ENCODE measurements around the gene MAN1C1.
"Not testable (repeated sequence)": the region's sequence is repeated elsewhere in the genome, so short reads cannot be mapped to it uniquely, and the experiment has no call there.

The MAN1C1 gene

DNA sequence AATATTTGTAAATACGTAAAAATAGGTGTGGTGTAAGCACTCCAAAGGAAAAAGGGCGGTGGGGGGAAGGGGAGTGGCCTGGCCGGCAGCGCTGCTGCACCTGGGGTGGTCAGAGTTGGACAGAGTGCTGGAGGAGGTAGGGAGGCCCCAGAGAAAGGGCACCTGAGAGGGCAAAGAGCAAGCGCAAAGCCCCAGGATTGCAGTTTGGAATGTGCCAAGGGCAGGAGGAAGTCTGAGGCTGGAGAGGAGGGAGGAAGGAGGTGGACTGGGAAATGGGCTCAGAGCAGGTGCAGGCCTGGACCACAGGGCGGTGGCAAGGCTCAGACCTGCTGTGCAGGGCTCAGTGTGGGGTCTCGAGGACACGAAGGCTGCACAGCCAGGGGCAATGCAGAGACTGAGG is 42.6 kb upstream of the MAN1C1 start:
- Histone ChIP-seq H3K9ac (ENCODE audit: low read length) (no peak overlapping the region), H3K27ac (ENCODE audit: low read length) (no peak overlapping the region), H3K9me3 (ENCODE audit: control insufficient read depth, low read depth, low read length) (no peaks in the 10 kb centered on the region), H3K27me3 (ENCODE audit: control insufficient read depth, insufficient read depth, low read length) (no peaks in the 10 kb centered on the region), H3K4me1 (ENCODE audit: control insufficient read depth, low read depth, low read length) (no peaks in the 10 kb centered on the region), H3K36me3 (ENCODE audit: control insufficient read depth, low read depth, low read length) (no peaks in the 10 kb centered on the region), H3K4me3 (ENCODE audit: low read length) (no peak overlapping the region)

DNA sequence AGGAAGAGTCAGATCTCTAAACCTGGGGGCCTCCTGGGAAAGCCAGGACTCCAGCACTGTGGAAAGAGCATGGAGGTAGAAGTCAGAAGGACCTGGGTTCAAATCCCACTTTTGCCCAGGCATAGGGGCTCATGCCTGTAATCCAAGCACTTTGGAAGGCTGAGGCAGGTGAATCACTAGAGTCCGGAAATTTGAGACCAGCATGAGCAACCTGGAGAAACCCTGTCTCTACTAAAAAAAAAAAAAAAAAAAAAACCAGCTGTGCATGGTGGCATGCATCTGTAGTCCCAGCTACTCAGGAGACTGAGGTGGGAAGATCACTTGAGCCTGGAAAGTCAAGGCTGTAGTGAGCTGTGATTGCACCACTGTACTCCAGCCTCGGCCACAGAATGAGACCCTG is 41.4 kb upstream of the MAN1C1 start:
- no peak overlapping the region for H3K9ac ChIP-seq (ENCODE audit: low read length)
- no peaks in the 10 kb centered on the region for H3K27me3 ChIP-seq (ENCODE audit: control insufficient read depth, insufficient read depth, low read length)
- no peak overlapping the region for H3K4me3 ChIP-seq (ENCODE audit: low read length)
- no peak overlapping the region for H3K27ac ChIP-seq (ENCODE audit: low read length)
- H3K9me3 ChIP-seq (ENCODE audit: control insufficient read depth, low read depth, low read length) = no peaks in the 10 kb centered on the region
- no peaks in the 10 kb centered on the region for H3K4me1 ChIP-seq (ENCODE audit: control insufficient read depth, low read depth, low read length)
- H3K36me3 ChIP-seq (ENCODE audit: control insufficient read depth, low read depth, low read length) = no peaks in the 10 kb centered on the region

DNA sequence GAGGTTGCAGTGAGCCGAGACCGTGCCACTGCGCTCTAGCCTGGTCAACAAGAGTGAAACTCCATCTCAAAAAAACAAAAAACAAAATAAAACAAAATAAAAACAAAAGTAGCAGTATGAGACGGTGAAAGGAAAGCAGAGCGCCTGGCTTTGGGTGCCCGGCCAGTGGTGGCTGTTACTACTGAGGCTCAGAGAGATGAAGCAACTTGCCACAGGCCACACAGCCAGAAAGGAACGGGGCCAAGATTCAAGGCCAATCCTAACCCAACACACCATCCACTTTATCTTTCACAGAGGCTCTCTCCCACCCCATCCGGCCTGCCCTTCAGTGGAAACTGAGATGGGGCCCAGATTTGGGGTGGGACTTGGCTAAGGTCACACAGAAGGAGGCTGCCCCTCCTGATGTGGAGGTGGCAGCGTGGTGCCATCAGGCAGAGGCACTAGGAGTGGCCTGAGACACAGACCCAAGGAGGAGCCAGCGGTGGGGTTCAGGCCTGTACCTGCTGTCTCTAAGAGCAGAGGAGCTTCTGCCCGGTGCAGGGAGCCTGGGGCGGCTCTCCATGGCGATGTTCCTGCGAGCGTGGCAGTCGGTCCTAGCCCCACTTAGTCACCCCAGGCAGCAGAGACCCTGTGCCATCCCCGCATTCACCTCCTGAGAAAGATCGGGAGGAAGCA is 40.0 kb upstream of the MAN1C1 start:
- Histone ChIP-seq H3K4me3 (ENCODE audit: low read length) (no peak overlapping the region), H3K27me3 (ENCODE audit: control insufficient read depth, insufficient read depth, low read length) (no peaks in the 10 kb centered on the region), H3K4me1 (ENCODE audit: control insufficient read depth, low read depth, low read length) (no peaks in the 10 kb centered on the region), H3K9ac (ENCODE audit: low read length) (no peak overlapping the region), H3K36me3 (ENCODE audit: control insufficient read depth, low read depth, low read length) (no peaks in the 10 kb centered on the region), H3K9me3 (ENCODE audit: control insufficient read depth, low read depth, low read length) (no peaks in the 10 kb centered on the region), H3K27ac (ENCODE audit: low read length) (no peak overlapping the region)

DNA sequence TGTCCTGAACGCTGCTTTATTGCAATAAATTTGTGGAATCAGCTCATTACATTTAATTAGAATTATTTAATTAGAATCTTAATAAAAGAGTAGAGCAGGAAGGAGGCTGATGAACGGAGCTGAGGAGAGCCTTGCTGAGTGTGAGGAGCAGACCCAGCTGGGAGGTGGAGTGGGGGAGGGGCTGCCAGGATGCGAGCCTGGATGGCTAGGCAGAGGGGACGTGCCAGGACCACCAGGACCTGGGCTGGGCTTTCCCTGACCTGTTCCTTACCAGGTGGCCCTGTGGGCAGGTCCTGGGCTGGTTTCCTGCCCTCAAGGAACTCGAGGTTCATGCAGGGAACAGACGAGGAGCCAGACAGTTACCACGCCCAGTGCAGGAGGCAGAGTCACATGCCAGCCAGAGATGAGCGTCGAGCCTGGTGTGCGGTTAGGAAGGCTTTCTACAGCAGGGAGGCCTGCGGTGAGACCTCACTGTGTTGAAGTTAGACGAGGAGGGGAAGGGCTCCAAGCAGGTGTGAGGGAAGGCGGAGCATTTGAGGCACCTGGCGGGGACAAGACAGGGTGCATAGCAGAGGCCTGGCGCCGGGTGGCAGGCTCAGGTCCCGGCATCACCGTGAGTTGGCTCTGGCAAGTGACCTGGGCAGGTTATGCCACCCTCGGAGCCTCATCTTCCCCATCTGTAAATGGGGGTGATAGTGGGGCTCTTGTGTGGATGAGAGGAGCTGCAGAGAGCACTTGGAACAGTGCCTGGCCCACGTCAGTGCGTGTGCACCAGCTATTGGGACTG is 39.3 kb upstream of the MAN1C1 start:
- Histone ChIP-seq H3K9me3 (ENCODE audit: control insufficient read depth, low read depth, low read length) (no peaks in the 10 kb centered on the region), H3K36me3 (ENCODE audit: control insufficient read depth, low read depth, low read length) (no peaks in the 10 kb centered on the region), H3K27me3 (ENCODE audit: control insufficient read depth, insufficient read depth, low read length) (no peaks in the 10 kb centered on the region), H3K4me1 (ENCODE audit: control insufficient read depth, low read depth, low read length) (no peaks in the 10 kb centered on the region), H3K9ac (ENCODE audit: low read length) (no peak overlapping the region), H3K27ac (ENCODE audit: low read length) (no peak overlapping the region), H3K4me3 (ENCODE audit: low read length) (no peak overlapping the region)

DNA sequence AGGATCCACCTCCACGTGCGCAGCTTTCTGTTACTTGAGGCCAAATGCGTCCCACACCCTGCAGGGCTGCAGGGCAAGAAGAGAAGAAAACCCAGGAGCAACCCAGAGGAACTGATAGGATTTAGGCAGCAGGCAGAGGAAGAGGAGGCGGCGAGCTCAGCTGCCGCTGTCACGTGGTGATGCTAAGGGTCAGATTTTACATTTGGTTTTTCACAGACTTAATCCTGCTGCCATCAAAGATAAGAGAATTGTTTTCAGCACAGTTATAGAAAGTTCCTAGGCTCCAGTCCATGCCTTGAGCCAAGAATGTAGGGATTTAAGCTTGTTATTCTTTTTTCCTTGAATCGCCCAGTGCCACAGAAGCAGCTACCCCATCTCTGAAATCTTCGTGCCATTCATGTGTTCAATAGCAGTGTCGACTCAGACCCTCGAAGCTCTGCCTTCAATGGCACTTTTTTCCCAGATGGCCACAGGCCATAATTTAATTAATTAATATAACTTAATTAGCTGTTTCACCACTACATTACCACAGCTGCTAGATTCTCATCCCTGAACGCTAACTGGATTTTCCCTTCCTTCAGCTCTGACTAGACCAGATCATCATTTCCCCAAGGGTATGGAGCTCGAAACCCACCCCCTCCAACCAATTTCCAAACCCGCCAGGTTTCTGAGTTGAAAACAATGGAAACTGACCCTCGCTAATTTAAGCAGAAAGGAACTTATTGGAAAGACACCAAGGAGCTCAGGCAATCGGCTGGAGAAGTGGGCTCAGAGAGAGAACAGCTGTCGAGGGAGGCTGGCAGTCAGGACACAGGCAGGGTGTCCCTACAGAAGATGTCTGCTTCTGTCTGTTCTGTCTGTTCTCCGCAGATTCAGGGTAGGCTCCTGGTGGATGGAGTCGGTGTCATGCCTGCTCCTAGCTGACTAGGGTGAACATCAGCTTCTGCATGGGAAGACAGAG is 37.0 kb upstream of the MAN1C1 start:
- H3K27me3 ChIP-seq (ENCODE audit: control insufficient read depth, insufficient read depth, low read length) = no peaks in the 10 kb centered on the region
- H3K9me3 ChIP-seq (ENCODE audit: control insufficient read depth, low read depth, low read length) = no peaks in the 10 kb centered on the region
- H3K4me1 ChIP-seq (ENCODE audit: control insufficient read depth, low read depth, low read length) = no peaks in the 10 kb centered on the region
- H3K9ac ChIP-seq (ENCODE audit: low read length) = no peak overlapping the region
- H3K27ac ChIP-seq (ENCODE audit: low read length) = no peak overlapping the region
- H3K4me3 ChIP-seq (ENCODE audit: low read length) = no peak overlapping the region
- H3K36me3 ChIP-seq (ENCODE audit: control insufficient read depth, low read depth, low read length) = no peaks in the 10 kb centered on the region

DNA sequence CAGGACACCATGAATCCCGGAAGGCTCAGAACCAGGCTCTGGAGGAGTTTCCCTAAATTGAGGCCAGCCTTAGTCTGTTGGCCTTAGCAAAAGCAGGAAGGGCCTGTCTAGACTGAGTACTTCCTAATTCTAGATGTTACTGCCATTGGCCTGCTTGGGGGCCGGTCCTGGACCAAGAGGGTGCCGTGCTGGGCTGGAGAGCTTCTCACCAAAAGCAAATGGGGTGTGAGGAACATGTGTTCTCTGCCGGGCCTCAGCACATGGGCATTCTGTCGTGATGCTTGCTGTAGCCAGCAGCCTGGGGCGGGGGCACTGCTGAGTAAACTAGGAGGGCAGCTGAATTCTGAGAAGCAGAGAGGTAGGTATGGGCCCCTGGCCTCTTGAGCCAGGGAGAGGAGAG is 35.7 kb upstream of the MAN1C1 start:
- no peak overlapping the region for H3K4me3 ChIP-seq (ENCODE audit: low read length)
- H3K9me3 ChIP-seq (ENCODE audit: control insufficient read depth, low read depth, low read length) = no peaks in the 10 kb centered on the region
- no peaks in the 10 kb centered on the region for H3K4me1 ChIP-seq (ENCODE audit: control insufficient read depth, low read depth, low read length)
- no peak overlapping the region for H3K9ac ChIP-seq (ENCODE audit: low read length)
- no peaks in the 10 kb centered on the region for H3K27me3 ChIP-seq (ENCODE audit: control insufficient read depth, insufficient read depth, low read length)
- H3K36me3 ChIP-seq (ENCODE audit: control insufficient read depth, low read depth, low read length) = no peaks in the 10 kb centered on the region
- H3K27ac ChIP-seq (ENCODE audit: low read length) = no peak overlapping the region

DNA sequence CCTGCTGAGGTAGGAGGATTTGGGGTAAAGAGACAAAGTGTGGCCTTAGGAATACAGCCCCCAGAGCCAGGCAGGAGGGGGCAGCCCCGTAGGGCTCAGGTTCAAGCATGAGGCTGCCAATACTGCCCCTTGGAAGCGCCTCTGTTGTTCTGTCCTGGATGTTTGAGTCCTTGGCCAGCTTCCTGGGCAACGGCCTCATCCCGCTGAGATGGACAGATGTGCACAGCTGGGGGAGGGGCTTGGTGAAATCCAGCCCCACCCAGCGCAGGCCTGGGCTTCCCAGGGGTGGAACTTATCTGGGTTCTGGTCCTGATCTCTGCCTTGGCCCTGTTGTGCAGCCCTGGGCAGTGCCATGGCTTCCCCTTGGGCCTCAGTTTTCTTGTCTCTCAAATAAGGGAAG is 34.8 kb upstream of the MAN1C1 start:
- Histone ChIP-seq H3K27me3 (ENCODE audit: control insufficient read depth, insufficient read depth, low read length) (no peaks in the 10 kb centered on the region), H3K9me3 (ENCODE audit: control insufficient read depth, low read depth, low read length) (no peaks in the 10 kb centered on the region), H3K9ac (ENCODE audit: low read length) (no peak overlapping the region), H3K4me3 (ENCODE audit: low read length) (no peak overlapping the region), H3K4me1 (ENCODE audit: control insufficient read depth, low read depth, low read length) (peaks cover 6% of the 10 kb centered on the region), H3K36me3 (ENCODE audit: control insufficient read depth, low read depth, low read length) (no peaks in the 10 kb centered on the region), H3K27ac (ENCODE audit: low read length) (no peak overlapping the region)

DNA sequence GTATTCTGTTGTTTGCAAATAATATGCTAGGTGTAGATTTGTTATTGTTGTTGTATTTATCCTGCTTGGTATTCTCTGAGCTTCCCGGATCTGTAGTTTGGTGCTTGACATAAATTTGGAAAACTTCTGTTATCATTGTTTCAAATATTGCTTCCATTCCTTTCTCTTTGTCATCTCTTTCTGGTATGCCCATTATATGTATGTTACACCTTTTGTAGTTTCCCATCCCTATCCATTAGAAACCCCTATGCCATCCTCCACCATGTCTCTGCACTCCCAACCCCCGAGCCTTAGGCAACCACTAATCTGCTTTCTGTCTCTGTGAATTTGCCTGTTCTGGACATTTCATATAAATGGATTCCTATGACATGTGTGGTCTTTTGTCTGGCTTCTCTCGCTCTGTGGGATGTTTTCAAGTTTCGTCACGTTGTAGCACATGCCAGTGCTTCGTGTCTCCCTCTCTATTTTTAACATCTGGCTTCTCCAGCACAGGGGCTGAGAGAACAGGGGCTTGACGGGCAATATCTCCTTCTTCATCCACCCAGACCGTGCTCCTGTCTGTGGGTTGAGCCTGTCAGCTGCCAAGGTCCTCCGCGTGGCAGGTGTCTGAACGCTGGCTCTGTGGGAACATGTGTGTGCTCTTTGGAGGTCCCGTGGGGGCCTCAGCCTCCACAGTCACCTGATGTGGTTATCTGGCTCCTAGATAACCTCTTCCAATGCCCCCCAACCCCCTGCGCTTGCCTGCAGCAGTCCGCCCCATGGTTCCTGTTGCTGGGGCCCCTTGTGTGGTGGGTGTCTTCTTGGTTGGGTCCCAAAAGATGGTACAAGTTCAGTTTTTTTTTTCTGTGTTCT is 32.8 kb upstream of the MAN1C1 start:
- no peaks in the 10 kb centered on the region for H3K9me3 ChIP-seq (ENCODE audit: control insufficient read depth, low read depth, low read length)
- no peaks in the 10 kb centered on the region for H3K36me3 ChIP-seq (ENCODE audit: control insufficient read depth, low read depth, low read length)
- H3K4me3 ChIP-seq (ENCODE audit: low read length) = no peak overlapping the region
- H3K9ac ChIP-seq (ENCODE audit: low read length) = no peak overlapping the region
- H3K27ac ChIP-seq (ENCODE audit: low read length) = no peak overlapping the region
- H3K4me1 ChIP-seq (ENCODE audit: control insufficient read depth, low read depth, low read length) = peaks cover 17% of the 10 kb centered on the region
- H3K27me3 ChIP-seq (ENCODE audit: control insufficient read depth, insufficient read depth, low read length) = no peaks in the 10 kb centered on the region

DNA sequence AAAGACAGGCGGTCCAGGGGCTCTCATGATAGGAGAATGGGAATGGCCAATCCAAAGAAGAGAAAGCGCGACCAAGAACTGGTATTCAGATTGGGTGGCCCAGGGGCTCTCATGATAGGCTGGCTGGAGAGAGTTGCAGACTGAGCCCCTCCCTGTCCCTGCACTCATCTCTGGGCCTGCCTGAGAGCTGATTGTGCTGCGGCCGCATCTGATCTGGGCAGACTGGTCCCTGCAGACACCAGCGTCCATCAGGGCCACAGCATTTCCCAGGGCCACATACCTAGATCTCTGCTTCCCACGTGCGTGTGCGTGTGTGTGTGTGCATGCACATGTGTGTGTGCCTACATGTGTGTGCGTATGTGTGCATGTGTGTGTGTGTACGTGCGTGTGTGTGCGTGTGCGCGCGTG is 30.4 kb upstream of the MAN1C1 start:
- H3K9me3 ChIP-seq (ENCODE audit: control insufficient read depth, low read depth, low read length) = no peaks in the 10 kb centered on the region
- no peak overlapping the region for H3K9ac ChIP-seq (ENCODE audit: low read length)
- H3K27me3 ChIP-seq (ENCODE audit: control insufficient read depth, insufficient read depth, low read length) = no peaks in the 10 kb centered on the region
- peaks cover 17% of the 10 kb centered on the region for H3K4me1 ChIP-seq (ENCODE audit: control insufficient read depth, low read depth, low read length)
- H3K36me3 ChIP-seq (ENCODE audit: control insufficient read depth, low read depth, low read length) = no peaks in the 10 kb centered on the region
- no peak overlapping the region for H3K27ac ChIP-seq (ENCODE audit: low read length)
- H3K4me3 ChIP-seq (ENCODE audit: low read length) = no peak overlapping the region

DNA sequence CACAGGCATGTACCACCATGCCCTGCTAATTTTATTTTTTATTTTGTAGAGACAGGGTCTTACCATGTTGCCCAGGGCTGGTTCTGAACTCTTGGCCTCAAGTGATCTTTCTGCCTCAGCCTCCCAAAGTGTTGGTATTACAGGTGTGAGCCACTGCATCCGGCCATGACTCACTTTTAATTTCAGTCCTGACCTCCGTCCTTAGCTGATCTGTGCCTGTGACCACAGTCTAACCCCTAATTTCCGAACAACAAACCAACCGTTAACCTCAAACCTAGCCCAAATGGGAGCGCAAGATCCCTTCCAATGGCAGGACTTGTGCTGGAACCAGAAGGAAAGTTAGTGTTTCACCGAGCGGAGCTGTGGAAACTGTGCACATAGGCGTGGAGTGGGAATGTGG is 29.3 kb upstream of the MAN1C1 start:
- H3K27ac ChIP-seq (ENCODE audit: low read length) = no peak overlapping the region
- H3K9ac ChIP-seq (ENCODE audit: low read length) = no peak overlapping the region
- H3K4me1 ChIP-seq (ENCODE audit: control insufficient read depth, low read depth, low read length) = peaks cover 17% of the 10 kb centered on the region
- no peaks in the 10 kb centered on the region for H3K36me3 ChIP-seq (ENCODE audit: control insufficient read depth, low read depth, low read length)
- H3K9me3 ChIP-seq (ENCODE audit: control insufficient read depth, low read depth, low read length) = no peaks in the 10 kb centered on the region
- no peak overlapping the region for H3K4me3 ChIP-seq (ENCODE audit: low read length)
- H3K27me3 ChIP-seq (ENCODE audit: control insufficient read depth, insufficient read depth, low read length) = no peaks in the 10 kb centered on the region

DNA sequence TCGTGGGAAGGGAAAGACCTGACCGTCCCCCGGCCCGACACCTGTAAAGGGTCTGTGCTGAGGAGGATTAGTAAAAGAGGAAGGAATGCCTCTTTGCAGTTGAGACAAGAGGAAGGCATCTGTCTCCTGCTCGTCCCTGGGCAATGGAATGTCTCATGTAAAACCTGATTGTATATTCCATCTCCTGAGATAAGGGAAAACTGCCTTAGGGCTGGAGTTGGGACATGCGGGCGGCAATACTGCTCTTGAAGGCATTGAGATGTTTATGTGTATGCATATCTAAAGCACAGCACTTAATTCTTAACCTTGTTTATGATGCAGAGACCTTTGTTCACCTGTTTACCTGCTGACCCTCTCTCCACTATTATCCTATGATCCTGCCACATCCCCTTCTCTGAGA is 28.4 kb upstream of the MAN1C1 start:
- H3K4me1 ChIP-seq (ENCODE audit: control insufficient read depth, low read depth, low read length) = peaks cover 17% of the 10 kb centered on the region
- H3K4me3 ChIP-seq (ENCODE audit: low read length); H3K36me3 ChIP-seq (ENCODE audit: control insufficient read depth, low read depth, low read length); H3K27ac ChIP-seq (ENCODE audit: low read length); H3K9me3 ChIP-seq (ENCODE audit: control insufficient read depth, low read depth, low read length); H3K9ac ChIP-seq (ENCODE audit: low read length); H3K27me3 ChIP-seq (ENCODE audit: control insufficient read depth, insufficient read depth, low read length): not testable (repeated sequence)
